Dendritic cell treated with granulocyte-macrophage colony-stimulating factor and Interleukin-4, amounts not matched to agents 40 ng/mL and 50 ng/mL, for 4 days (primary cell): Measurements from ENCODE around the gene F8A3.
"Not testable (repeated sequence)": the region's sequence is repeated elsewhere in the genome, so short reads cannot be mapped to it uniquely, and the experiment has no call there.

Source experiments
- H3K27ac Mint-ChIP-seq: one replicate; pipeline ENCODE4 v1.8.0; 2022; ENCODE audit warnings: mild to moderate bottlenecking, mixed read lengths
- H3K27me3 Mint-ChIP-seq: one replicate; pipeline ENCODE4 v1.8.0; 2022; ENCODE audit warnings: mild to moderate bottlenecking, mixed read lengths
- H3K36me3 Mint-ChIP-seq: one replicate; pipeline ENCODE4 v1.8.0; 2022; ENCODE audit warnings: low read depth, mixed read lengths
- H3K4me1 Mint-ChIP-seq: one replicate; pipeline ENCODE4 v1.8.0; 2022; ENCODE audit warnings: low read depth, mixed read lengths
- H3K4me3 Mint-ChIP-seq: one replicate; pipeline ENCODE4 v1.8.0; 2022; ENCODE audit warnings: mild to moderate bottlenecking, moderate library complexity, mixed read lengths
- H3K9me3 Mint-ChIP-seq: one replicate; pipeline ENCODE4 v1.8.0; 2022; ENCODE audit warnings: mixed read lengths
- intact Hi-C: fragments of 100-400 bp; cut with micrococcal nuclease; formaldehyde crosslinking; loops from one replicate; pipeline ENCODE4 v1.15.0; 2022

The F8A3 gene

DNA sequence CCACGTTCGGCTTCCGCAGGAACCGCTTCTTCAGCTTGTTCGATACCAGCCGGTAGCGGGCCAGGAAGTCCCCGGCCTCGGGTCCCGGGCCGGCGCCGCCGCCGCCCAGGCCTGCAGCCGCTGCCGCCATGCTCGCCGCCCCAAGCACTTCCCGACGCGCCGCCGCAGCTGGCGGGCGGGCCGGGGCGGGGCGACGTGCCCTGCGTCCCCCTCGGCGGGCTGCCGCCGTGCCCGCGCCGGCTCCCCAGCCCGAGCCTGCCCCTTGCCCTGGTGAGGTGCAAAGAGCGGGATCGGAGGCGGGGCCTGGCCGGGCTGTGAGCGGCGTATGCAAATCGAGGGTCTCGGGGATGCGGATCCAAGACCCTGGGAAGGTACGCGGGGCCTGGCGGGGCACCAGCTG lies at the start of gene F8A3:
F8A3 (minus strand) TSS at position 150 of the 400 bp plus-strand sequence; CDS start at position 130, 20 bp downstream.
- H3K27me3 Mint-ChIP-seq, H3K4me3 Mint-ChIP-seq, H3K9me3 Mint-ChIP-seq, H3K4me1 Mint-ChIP-seq, intact Hi-C loops, H3K36me3 Mint-ChIP-seq, H3K27ac Mint-ChIP-seq: not testable (repeated sequence)

DNA sequence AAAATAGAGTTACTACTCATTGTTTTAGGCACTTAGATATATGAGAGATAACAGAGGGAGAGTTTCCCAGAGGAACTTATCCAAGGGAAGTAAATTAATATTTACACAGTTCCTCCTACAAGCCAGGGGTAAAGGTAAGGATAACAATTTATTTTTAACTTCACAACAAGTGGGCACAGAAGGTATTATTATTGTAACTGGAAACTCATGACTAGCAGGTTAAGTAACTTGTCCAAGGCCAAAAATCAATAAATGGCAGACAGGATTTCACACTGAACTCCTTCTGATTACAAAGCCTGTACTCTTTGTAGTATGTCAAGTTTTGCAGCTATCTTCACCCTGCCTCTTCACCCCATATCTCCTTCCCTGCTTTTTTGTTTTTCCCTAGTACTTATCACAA lies 46.9 kb upstream of the F8A3 start:
- Mint-ChIP-seq H3K27ac (no peak overlapping the region), H3K36me3 (peaks cover 42% of the 10 kb centered on the region), H3K27me3 (no peaks in the 10 kb centered on the region), H3K9me3 (no peaks in the 10 kb centered on the region), H3K4me3 (no peak overlapping the region), H3K4me1 (peaks cover 8% of the 10 kb centered on the region)
- intact Hi-C loops, result no loop called here

DNA sequence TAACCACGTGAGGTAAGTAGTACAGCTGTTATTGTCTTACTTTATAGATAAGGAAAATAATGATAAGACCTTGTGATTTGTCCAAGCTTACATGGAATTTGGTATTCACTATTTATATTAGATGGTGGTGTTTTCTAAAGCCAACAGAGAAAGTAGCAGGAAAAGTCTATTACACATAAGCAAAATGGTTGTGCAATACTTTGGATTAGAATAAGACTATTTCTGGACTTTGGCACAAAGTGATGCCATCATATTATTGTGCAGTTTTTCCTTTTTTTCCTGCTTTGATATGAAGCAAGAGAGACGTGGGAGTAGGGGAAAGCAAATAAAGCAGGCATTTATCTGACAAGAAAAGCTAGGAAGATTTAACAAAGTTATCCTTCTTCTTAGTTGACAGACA lies 36.7 kb upstream of the F8A3 start:
- H3K27me3 Mint-ChIP-seq, H3K27ac Mint-ChIP-seq, intact Hi-C loops: not testable (repeated sequence)

DNA sequence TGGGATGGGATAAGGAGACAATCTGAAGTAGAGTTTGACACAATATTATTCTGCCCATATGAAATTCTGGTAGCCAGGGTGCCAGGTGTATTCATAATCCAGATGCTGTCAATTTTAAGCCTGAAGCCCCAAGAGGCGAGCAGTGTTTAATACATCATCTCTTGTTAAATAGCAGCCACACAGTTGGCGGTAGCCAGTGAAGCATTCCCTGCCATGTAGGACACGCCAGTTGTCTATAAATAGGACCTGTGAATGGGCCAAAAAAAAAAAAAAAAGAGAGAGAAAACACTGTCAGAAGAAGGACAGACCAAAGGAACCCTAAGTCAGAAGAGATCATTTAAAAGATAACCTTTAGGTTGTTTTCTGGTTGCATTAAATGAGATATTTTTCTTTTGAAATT lies 33.0 kb upstream of the F8A3 start:
- H3K9me3 Mint-ChIP-seq, H3K4me3 Mint-ChIP-seq, H3K27ac Mint-ChIP-seq, H3K27me3 Mint-ChIP-seq, H3K36me3 Mint-ChIP-seq, intact Hi-C loops, H3K4me1 Mint-ChIP-seq: not testable (repeated sequence)

More for the DNA sequence above, 36.7 kb upstream of the F8A3 start:
- not testable (repeated sequence) for H3K4me1 Mint-ChIP-seq, H3K36me3 Mint-ChIP-seq, H3K4me3 Mint-ChIP-seq, H3K9me3 Mint-ChIP-seq

DNA sequence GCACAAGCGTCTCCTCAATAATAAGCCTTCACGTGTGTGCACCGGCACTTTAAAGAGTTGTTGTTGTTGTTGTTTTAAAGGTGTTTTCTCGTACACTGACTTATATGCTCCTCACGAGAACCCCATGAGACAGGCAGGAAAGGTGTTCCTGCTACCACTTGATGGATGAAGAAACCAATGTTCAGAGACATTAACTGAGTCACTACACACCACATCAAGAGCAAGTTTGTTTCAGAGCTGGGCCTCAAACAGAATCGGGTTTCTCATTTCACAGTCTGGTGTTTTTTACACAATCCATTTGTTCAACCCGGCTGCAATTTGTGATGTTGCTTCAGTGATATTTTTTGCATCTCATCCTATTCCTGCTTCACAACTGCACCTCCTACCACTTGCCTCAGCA lies 18.7 kb upstream of the F8A3 start:
- H3K36me3 Mint-ChIP-seq, H3K9me3 Mint-ChIP-seq, H3K4me1 Mint-ChIP-seq, H3K27me3 Mint-ChIP-seq, intact Hi-C loops, H3K27ac Mint-ChIP-seq, H3K4me3 Mint-ChIP-seq: not testable (repeated sequence)

DNA sequence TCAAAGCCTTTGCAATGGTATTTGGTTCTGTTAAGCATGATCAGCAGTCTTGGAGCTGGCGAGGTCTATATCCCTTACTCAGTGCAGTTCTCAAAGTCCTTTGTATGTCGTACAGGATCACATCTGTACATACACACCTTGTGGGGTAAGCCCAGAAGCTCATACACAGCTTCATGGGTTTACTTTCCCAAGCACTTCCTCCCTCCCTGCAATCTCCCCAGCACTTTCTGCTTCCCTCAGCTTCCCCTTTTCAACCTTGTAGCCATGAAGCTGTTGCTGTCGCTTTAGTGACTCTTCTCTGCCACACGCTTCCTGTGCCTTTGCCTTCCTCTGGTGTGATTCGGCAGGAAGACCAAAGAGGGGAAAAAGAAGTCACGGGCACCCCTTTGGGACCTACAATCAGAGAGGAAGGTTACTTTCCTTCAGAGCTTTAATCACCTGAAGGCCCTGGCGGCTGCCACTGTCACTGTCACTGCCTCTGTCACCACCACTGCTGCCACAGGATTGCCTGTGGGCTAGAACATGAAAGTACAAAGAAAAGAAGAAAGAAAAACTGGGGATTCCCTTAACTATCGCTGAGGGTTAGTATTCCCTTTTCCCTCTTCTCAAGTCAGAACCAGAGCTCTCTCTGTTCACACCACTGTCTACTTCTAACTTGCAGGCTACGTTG lies 8.0 kb upstream of the F8A3 start:
- H3K4me1 Mint-ChIP-seq, H3K9me3 Mint-ChIP-seq, H3K4me3 Mint-ChIP-seq, H3K36me3 Mint-ChIP-seq, intact Hi-C loops, H3K27me3 Mint-ChIP-seq, H3K27ac Mint-ChIP-seq: not testable (repeated sequence)

DNA sequence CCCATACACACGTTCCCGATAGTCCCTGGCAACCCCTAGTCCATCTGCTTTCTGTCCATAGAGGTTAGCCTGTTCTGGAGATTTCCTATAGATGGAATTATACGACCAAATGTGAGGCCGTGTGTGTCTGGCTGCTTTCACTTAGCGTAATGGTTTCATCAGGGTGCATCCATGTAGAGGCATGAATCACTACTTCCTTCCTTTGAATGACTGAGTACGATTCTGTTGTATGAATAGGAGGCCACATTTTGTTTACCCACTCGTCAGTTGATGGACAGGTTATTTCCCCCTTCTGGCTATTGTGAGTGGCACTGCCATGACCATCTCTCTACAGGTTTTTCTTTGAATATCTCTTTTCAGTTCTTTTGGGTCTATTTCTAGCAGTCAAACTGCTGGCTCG lies 2.1 kb upstream of the F8A3 start:
- H3K36me3 Mint-ChIP-seq, intact Hi-C loops, H3K4me3 Mint-ChIP-seq, H3K4me1 Mint-ChIP-seq, H3K27me3 Mint-ChIP-seq, H3K27ac Mint-ChIP-seq, H3K9me3 Mint-ChIP-seq: not testable (repeated sequence)

DNA sequence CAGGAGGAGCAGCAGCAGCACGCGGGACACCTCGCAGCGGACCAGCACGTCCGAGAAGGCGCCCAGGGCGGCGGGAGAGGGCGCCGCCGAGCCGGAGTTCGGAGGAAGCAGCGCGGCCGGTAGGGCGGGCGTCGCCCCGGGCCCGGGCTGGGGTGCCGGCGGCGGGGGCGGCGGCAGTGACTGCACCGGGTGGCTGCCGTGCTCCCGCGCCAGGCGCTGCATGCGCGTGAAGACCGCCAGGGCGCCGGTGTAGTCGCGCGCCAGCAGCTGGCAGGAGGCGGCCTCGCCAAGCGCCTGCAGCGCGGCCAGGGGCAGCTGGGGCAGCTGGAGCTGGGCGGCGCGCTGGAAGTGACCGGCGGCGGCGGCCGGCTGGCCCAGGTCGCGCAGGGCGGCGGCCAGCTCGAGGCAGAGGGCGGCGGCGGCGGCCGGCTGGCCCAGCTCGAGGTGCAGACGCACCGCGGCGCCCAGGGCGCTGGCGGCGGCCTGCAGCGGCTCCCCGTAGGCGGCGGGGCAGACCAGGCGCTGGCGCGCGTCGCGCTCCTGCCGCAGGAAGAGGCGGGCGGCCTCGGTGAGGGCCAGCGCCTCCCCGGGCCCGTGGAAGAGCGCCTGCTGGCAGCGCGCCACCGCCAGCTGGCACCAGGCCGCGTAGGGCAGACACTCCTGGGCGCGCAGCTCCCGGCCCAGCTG lies 516 bp downstream of the F8A3 start:
- H3K9me3 Mint-ChIP-seq, H3K36me3 Mint-ChIP-seq, H3K27me3 Mint-ChIP-seq, H3K4me1 Mint-ChIP-seq, H3K27ac Mint-ChIP-seq, intact Hi-C loops, H3K4me3 Mint-ChIP-seq: not testable (repeated sequence)

DNA sequence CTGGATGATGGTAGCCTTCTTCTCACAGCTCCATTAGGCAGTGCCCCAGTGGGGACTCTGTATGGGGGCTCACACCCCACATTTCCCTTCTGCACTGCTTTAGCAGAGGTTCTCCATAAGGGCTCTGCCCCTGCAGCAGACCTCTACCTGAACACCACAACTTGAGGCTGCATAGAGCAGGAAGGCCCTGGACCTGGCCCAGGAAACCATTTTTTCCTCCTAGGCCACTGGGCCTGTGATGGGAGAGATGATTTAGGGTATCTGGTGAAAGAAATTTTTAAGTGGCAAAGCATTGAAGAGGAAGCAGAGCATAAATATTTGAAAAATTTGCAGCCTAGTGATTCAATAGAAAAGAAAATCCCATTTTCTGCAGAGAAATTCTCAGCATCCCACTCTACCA lies 17.3 kb downstream of the F8A3 start:
- Mint-ChIP-seq H3K9me3 (peaks cover 30% of the 10 kb centered on the region), H3K4me3 (no peak overlapping the region), H3K27me3 (no peaks in the 10 kb centered on the region), H3K27ac (no peak overlapping the region), H3K36me3 (peaks cover 21% of the 10 kb centered on the region), H3K4me1 (peaks cover 5% of the 10 kb centered on the region)
- intact Hi-C loops, result no loop called here

DNA sequence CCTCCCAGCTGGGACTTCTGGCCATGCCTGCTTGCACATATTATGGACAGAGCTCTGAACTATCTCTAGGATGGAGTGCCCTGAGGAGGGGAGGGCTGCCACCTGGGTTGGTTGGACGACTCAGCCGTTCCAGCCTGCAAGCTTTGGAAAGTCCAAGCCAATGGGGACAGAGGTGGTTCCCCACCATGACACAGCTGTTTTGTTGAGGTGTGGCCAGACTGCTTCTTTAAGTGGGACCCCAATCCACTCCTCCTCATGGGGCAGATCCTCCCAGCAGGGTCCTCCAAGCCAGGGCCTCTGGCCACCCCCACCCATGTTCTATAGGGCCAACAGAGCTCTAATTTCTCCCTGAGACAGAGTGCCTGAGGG lies 22.7 kb downstream of the F8A3 start:
- no peak overlapping the region for H3K4me3 Mint-ChIP-seq

DNA sequence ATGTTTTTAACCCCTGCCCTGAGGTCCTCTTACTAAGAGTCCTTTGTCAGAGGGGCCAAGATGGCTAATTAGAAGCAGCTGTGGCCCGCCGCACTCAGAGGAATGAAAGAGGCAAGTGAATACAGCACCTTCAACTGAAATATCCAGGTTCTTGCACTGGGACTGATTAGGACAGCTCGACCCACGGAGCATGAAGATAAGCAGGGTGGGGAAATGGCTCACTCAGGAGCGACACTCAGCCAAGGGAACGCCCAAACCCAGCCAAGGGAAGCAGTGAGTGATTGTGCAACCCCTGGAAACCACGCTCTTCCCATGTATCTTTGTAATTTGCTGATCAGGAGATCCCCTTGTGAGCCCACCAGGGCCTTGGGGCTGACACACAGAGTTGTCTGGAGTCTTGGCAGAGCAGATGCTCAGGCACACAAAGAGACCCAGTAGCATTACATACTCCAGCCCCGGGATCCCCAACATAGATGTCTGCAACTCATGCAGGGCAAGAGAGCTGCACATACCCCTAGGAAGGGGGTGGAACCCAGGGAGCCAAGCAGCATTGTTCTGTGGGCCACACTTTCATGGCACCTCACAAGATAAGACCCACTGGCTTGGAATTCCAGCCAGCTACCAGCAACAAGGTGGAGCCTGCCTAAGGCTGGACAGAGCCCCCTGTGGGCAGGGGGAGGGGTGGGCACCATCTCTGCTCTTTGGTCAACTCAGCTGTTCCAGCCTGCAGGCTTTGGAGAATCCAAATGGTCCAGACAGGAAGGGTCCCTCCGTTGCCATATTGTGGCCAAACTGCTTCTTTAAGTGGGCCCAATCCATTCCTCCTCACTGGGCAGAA lies 23.3 kb downstream of the F8A3 start:
- Mint-ChIP-seq H3K27ac (no peak overlapping the region), H3K4me1 (peaks cover 17% of the 10 kb centered on the region), H3K4me3 (no peak overlapping the region), H3K36me3 (peaks cover 3% of the 10 kb centered on the region), H3K9me3 (no peaks in the 10 kb centered on the region), H3K27me3 (no peaks in the 10 kb centered on the region)
- intact Hi-C loops, result no loop called here

More for the DNA sequence above, 22.7 kb downstream of the F8A3 start:
- intact Hi-C loops, result no loop called here
- Mint-ChIP-seq H3K9me3 (no peaks in the 10 kb centered on the region), H3K27me3 (no peaks in the 10 kb centered on the region), H3K36me3 (peaks cover 9% of the 10 kb centered on the region), H3K27ac (no peak overlapping the region), H3K4me1 (peaks cover 17% of the 10 kb centered on the region)

DNA sequence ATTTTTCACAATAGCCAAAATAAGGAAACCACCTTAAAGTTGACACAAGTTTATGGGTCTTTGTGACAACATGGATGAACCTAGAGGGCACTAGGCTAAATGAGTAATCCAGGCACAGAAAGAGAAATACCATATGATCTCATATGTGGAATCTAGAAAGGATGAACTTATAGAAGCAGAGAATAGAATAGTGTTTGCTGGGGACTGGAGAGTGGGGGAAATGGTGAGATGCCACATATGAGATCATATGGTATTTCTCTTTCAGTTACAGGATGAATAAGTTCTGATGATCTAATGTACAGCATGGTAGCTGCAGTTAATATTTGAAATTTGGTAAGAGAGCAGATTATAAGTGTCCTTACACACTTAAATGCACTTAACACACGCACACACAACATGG lies 40.7 kb downstream of the F8A3 start:
- intact Hi-C loops, result no loop called here
- peaks cover under 1% of the 10 kb centered on the region for H3K9me3 Mint-ChIP-seq
- H3K36me3 Mint-ChIP-seq, result no peaks in the 10 kb centered on the region
- no peaks in the 10 kb centered on the region for H3K27me3 Mint-ChIP-seq
- H3K27ac Mint-ChIP-seq, result no peak overlapping the region
- H3K4me3 Mint-ChIP-seq, result no peak overlapping the region
- H3K4me1 Mint-ChIP-seq, result no peaks in the 10 kb centered on the region
